Stomach (tissue), 9 donors: ENCODE measurements around the gene BTF3L4. TPM values are rescaled to one million over a fixed set of nuclear protein-coding genes. Genes with fewer than 3 reads are reported as not detected.
A peak's percentile ranks its signal among the peaks of the same experiment; 100 is the strongest.

Source experiments
- DNase-seq, 2 donors: peaks; one replicate each; pipeline versions ENCODE4 v3.0.0 to v3.0.0-alpha.2; 2013 to 2019
- H3K27ac ChIP-seq, 5 donors: fragments of 200-600 bp in 4 of 5; sonication (generic) in 4 of 5; one replicate each; pipeline ENCODE4 v1.5.1; 2013 to 2019; ENCODE audit warnings: mild to moderate bottlenecking in 1 of 5, moderate library complexity in 1 of 5
- H3K27me3 ChIP-seq, 3 donors: fragments of 200-600 bp; sonication (generic); one replicate each; pipeline ENCODE4 v1.5.1; 2017 to 2019; ENCODE audit warnings: mixed run types in 1 of 3
- H3K36me3 ChIP-seq, 4 donors: fragments of 200-600 bp; sonication (generic); 1 replicate in 3 of 4; 2 replicates in 1 of 4; pipeline ENCODE4 v1.5.1; 2016 to 2019
- H3K4me1 ChIP-seq, 4 donors: fragments of 200-600 bp; sonication (generic); one replicate each; pipeline ENCODE4 v1.5.1; 2016 to 2019
- H3K4me3 ChIP-seq, 4 donors: fragments of 200-600 bp; sonication (generic) in 3 of 4; one replicate each; pipeline ENCODE4 v1.5.1; 2016 to 2019; ENCODE audit warnings: mild to moderate bottlenecking in 1 of 4
- H3K9me3 ChIP-seq, 4 donors: fragments of 200-600 bp; sonication (generic); one replicate each; pipeline ENCODE4 v1.5.1; 2016 to 2019
- CTCF ChIP-seq, 7 experiments: fragments of 450-650 bp in 4 of 7; fragments of 200-600 bp in 3 of 7; sonication (generic) in 3 of 7; IDR thresholded peaks; one replicate each; pipeline ENCODE4 v1.5.1; 2016 to 2019; ENCODE audit warnings: antibody characterized with exemption in 7 of 7, control low read depth in 2 of 7, mild to moderate bottlenecking in 1 of 7
- EP300 ChIP-seq: sonication (generic); formaldehyde crosslinking; IDR thresholded peaks from one replicate; pipeline ENCODE4 v1.6.1; 2017; ENCODE audit warnings: antibody characterized with exemption
- POLR2A ChIP-seq, 4 donors: fragments of 450-650 bp; IDR thresholded peaks; one replicate each; pipeline ENCODE4 v1.6.1; 2016; ENCODE audit warnings: antibody characterized with exemption in 4 of 4, control low read depth in 2 of 4, mild to moderate bottlenecking in 1 of 4, moderate library complexity in 1 of 4
- POLR2AphosphoS5 ChIP-seq, 3 donors: sonication (generic); formaldehyde crosslinking; IDR thresholded peaks; one replicate each; pipeline ENCODE4 v1.6.1; 2016; ENCODE audit warnings: antibody characterized with exemption in 3 of 3
- WGBS, 5 donors: extraction: QIAGEN DNeasy Blood & Tissue Kit in 3 of 5; methylation state at CpG; one replicate each; pipeline versions ENCODE4 v1.1.5 to v1.1.7; 2013 to 2018; 5-methylcytosine and 5-hydroxymethylcytosine counted together
- intact Hi-C: fragments of 100-400 bp; cut with DNase I; formaldehyde crosslinking; loops from one replicate; pipeline ENCODE4 v1.15.1; 2023; ENCODE audit warnings: low total_unique reads
- polyA plus RNA-seq, 3 donors: library from polyadenylated mRNA; stranded (reverse); fragments of 200-250 nt; gene quantifications; one replicate each; pipeline ENCODE4 v1.2.3, GENCODE V29; 2013
- total RNA-seq, 5 donors: library from RNA; depleted of rRNA; stranded (reverse); fragments of >200 nt; gene quantifications; one replicate each; pipeline versions ENCODE4 v1.1.0 to v1.2.3, GENCODE V29; 2014 to 2016
- donor health status: healthy with polysubstance abuse.
- donor health status: Bipolar disorder and iron deficiency.
- donor health status: healthy.

The BTF3L4 gene
- total and polyA plus RNA-seq, 8 donors = 6.7 to 287 (median 41.2) TPM

- TF ChIP-seq EP300 = no peak
- TF ChIP-seq POLR2AphosphoS5 (IDR thresholded peaks at IDR 0.05) = no peak
- TF ChIP-seq POLR2A (IDR thresholded peaks at IDR 0.05) = no peak
- no peak for TF ChIP-seq CTCF (IDR thresholded peaks at IDR 0.05)
- intact Hi-C loops = no loop called here
- H3K36me3 ChIP-seq = peaks cover 0 to 24% (median 23%) of the 10 kb centered on the region in 4 donors
- H3K9me3 ChIP-seq = no peaks in the 10 kb centered on the region
- 80 to 96% (median 86%) methylated on average over 1 of the region's 1 CpG for WGBS, 5 donors
- no peak for DNase-seq
- peak overlapping the region in 3 of 4 donors; percentile 76 to 97 (median 81) for H3K4me3 ChIP-seq
- no peaks in the 10 kb centered on the region for H3K27me3 ChIP-seq
- peaks cover 28 to 53% (median 40%) of the 10 kb centered on the region in 4 donors for H3K4me1 ChIP-seq
- no peak overlapping the region for H3K27ac ChIP-seq
Measured at GRCh38 chr1:52053862-52054261, 2.2 kb upstream of the BTF3L4 start.

GRCh38 chr1:52054496-52055065 lies 1.5 kb upstream of the BTF3L4 start:
- peaks cover 0 to 24% (median 23%) of the 10 kb centered on the region in 4 donors for H3K36me3 ChIP-seq
- peak overlapping the region; percentile 76 to 97 (median 87) for H3K4me3 ChIP-seq
- WGBS, 5 donors = 1 to 4% (median 3%) methylated on average over 13 of the region's 13 CpGs
- TF ChIP-seq CTCF (IDR thresholded peaks at IDR 0.05) (no peak), EP300 (no peak), POLR2A (IDR thresholded peaks at IDR 0.05) (no peak), POLR2AphosphoS5 (IDR thresholded peaks at IDR 0.05) (no peak)
- DNase-seq = peak in 1 of 2 donors; percentile 13
- peak overlapping the region; percentile 90 to 98 (median 95) for H3K27ac ChIP-seq
- no peaks in the 10 kb centered on the region for H3K27me3 ChIP-seq
- H3K9me3 ChIP-seq = no peaks in the 10 kb centered on the region
- intact Hi-C loops = no loop called here
- peaks cover 35 to 60% (median 47%) of the 10 kb centered on the region in 4 donors for H3K4me1 ChIP-seq

- no peak for TF ChIP-seq EP300
- no peak for TF ChIP-seq CTCF (IDR thresholded peaks at IDR 0.05)
- TF ChIP-seq POLR2AphosphoS5 (IDR thresholded peaks at IDR 0.05) = peak; percentile 66 to 89 (median 89)
- TF ChIP-seq POLR2A (IDR thresholded peaks at IDR 0.05) = peak in 2 of 4 donors; percentile 35 to 81
- intact Hi-C loops = no loop called here
- peaks cover 36 to 63% (median 51%) of the 10 kb centered on the region in 4 donors for H3K4me1 ChIP-seq
- no peaks in the 10 kb centered on the region for H3K9me3 ChIP-seq
- H3K4me3 ChIP-seq = peak within 1 kb of the TSS; percentile 76 to 97 (median 87)
- H3K36me3 ChIP-seq = peaks cover 4 to 29% (median 27%) of the 10 kb centered on the region in 4 donors
- no peaks in the 10 kb centered on the region for H3K27me3 ChIP-seq
- DNase-seq = peak; percentile 87 to 96
- 0 to 1% (median 0%) methylated on average over 44 to 45 of the region's 45 CpGs for WGBS, 5 donors
- peak within 1 kb of the TSS; percentile 90 to 99 (median 95) for H3K27ac ChIP-seq
Measured at GRCh38 chr1:52055066-52055865, 829 bp upstream of the BTF3L4 start, which contains the start of gene TXNDC12. Gene TXNDC12 (minus strand): TSS chr1:52055191. CDS start chr1:52055096, 95 bp downstream.

GRCh38 chr1:52055866-52056162 lies 281 bp upstream of the BTF3L4 start:
- Histone ChIP-seq H3K4me3 (peak overlapping the region; percentile 76 to 97 (median 87)), H3K36me3 (peaks cover 9 to 33% (median 29%) of the 10 kb centered on the region in 4 donors), H3K27ac (peak overlapping the region; percentile 90 to 99 (median 95)), H3K4me1 (peaks cover 36 to 58% (median 51%) of the 10 kb centered on the region in 4 donors), H3K27me3 (no peaks in the 10 kb centered on the region), H3K9me3 (no peaks in the 10 kb centered on the region)
- 0 to 2% (median 1%) methylated on average over 12 of the region's 12 CpGs for WGBS, 5 donors
- intact Hi-C loops = no loop called here
- TF ChIP-seq CTCF (IDR thresholded peaks at IDR 0.05) = no peak
- peak in 1 of 4 donors; percentile 26 for TF ChIP-seq POLR2A (IDR thresholded peaks at IDR 0.05)
- DNase-seq = no peak
